ENCODE results near the gene ASPSCR1. TPM values are rescaled to one million over a fixed set of nuclear protein-coding genes. Genes with fewer than 3 reads are reported as not detected.

The ASPSCR1 gene
- total and polyA plus RNA-seq, 2 of the 13 experiments (the other 11 are each of a cell fraction or from before 2014, with no cell fraction given), result 274 to 314 TPM

GRCh38 chr17:81932333-81932983, 45.0 kb upstream of the ASPSCR1 start (continued):
- TF ChIP-seq U2AF1 (optimal IDR thresholded peaks at IDR 0.05; ENCODE audit: low read depth, low read length) (no peak), RFX5 (IDR thresholded peaks at IDR 0.05; ENCODE audit: low read depth, low read length) (no peak), ZBTB38 (CRISPR knock-in tag; IDR thresholded peaks at IDR 0.05) (0 out of 2 replicates have a peak, but pooled peaks have one; percentile 10), BORCS8-MEF2B (CRISPR knock-in tag; IDR thresholded peaks at IDR 0.05) (peak; percentile 12; the same call in 1 of the 2 replicates), ZNF678 (CRISPR knock-in tag; IDR thresholded peaks at IDR 0.05) (0 out of 2 replicates have a peak, but pooled peaks have one; percentile 8), SP4 (CRISPR knock-in tag; IDR thresholded peaks at IDR 0.05) (peak; percentile 28; the same call in 1 of the 2 replicates), HIVEP1 (CRISPR knock-in tag; IDR thresholded peaks at IDR 0.05) (0 out of 2 replicates have a peak, but pooled peaks have one; percentile 13), IRF9 (CRISPR knock-in tag; IDR thresholded peaks at IDR 0.05; ENCODE audit: borderline replicate concordance) (0 out of 2 replicates have a peak, but pooled peaks have one; percentile 50), ZNF597 (CRISPR knock-in tag; IDR thresholded peaks at IDR 0.05) (no peak), ZNF580 (CRISPR knock-in tag; IDR thresholded peaks at IDR 0.05; ENCODE audit: borderline replicate concordance, low read depth) (no peak), ZNF761 (CRISPR knock-in tag; conservative IDR thresholded peaks at IDR 0.05) (no peak), TP53 (CRISPR knock-in tag; conservative IDR thresholded peaks at IDR 0.05) (no peak), ZNF101 (CRISPR knock-in tag; IDR thresholded peaks at IDR 0.05; ENCODE audit: borderline replicate concordance, low read depth) (no peak), ZNF430 (CRISPR knock-in tag; IDR thresholded peaks at IDR 0.05) (no peak), PREB (CRISPR knock-in tag; IDR thresholded peaks at IDR 0.05) (no peak), ZBTB21 (CRISPR knock-in tag; IDR thresholded peaks at IDR 0.05) (no peak), ZNF432 (CRISPR knock-in tag; IDR thresholded peaks at IDR 0.05; ENCODE audit: borderline replicate concordance) (no peak), ELK4 (CRISPR knock-in tag; IDR thresholded peaks at IDR 0.05; ENCODE audit: borderline replicate concordance) (no peak), ZNF337 (CRISPR knock-in tag; IDR thresholded peaks at IDR 0.05; ENCODE audit: borderline replicate concordance, low read depth) (no peak), MZF1 (CRISPR knock-in tag; IDR thresholded peaks at IDR 0.05; ENCODE audit: borderline replicate concordance) (no peak), ZNF879 (CRISPR knock-in tag; IDR thresholded peaks at IDR 0.05) (no peak), ZNF503 (CRISPR knock-in tag; IDR thresholded peaks at IDR 0.05) (no peak), ZNF660 (CRISPR knock-in tag; IDR thresholded peaks at IDR 0.05; ENCODE audit: borderline replicate concordance, low read depth) (no peak), EHMT2 (IDR thresholded peaks at IDR 0.05; ENCODE audit: borderline replicate concordance, low read depth, low read length) (no peak)
